OCI-LY3 (cell line): Measurements from ENCODE around the gene NOP9.

Experiments
- EZH2phosphoT487 ChIP-seq: fragments of 200-600 bp; shearing (Covaris generic); IDR thresholded peaks from 2 replicates; pipeline ENCODE4 v1.6.1; 2018; ENCODE audit warnings: antibody characterized with exemption, mixed run types, low read depth
- TF ChIP-seq, protein P1 (sequence below): fragments of 200-600, 300-600 bp; sonication (generic); IDR thresholded peaks from 2 replicates; pipeline ENCODE4 v1.5.1; 2014; ENCODE audit warnings: antibody characterized with exemption, low read length, low read depth

DNA sequence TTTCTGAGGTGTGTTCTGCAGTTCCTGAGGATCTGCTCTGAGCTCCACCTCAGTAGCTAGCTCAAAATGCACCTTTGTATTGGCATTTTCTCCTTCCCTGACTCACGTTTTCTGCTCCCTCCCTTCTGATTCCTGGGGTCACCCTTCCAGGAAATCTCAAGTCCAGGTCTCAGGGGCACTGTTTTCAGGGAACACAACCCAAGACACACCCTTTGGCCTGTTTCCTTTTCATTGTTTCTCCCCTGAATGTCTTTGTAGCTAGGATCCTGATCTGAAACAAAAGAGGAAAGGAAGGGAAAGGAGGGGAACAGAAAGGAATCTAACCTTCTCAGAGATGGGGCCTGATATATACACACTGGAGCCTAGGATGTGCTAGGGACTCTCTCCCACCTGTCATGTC lies 47.5 kb downstream of the NOP9 start:
- TF ChIP-seq, protein P1, sequence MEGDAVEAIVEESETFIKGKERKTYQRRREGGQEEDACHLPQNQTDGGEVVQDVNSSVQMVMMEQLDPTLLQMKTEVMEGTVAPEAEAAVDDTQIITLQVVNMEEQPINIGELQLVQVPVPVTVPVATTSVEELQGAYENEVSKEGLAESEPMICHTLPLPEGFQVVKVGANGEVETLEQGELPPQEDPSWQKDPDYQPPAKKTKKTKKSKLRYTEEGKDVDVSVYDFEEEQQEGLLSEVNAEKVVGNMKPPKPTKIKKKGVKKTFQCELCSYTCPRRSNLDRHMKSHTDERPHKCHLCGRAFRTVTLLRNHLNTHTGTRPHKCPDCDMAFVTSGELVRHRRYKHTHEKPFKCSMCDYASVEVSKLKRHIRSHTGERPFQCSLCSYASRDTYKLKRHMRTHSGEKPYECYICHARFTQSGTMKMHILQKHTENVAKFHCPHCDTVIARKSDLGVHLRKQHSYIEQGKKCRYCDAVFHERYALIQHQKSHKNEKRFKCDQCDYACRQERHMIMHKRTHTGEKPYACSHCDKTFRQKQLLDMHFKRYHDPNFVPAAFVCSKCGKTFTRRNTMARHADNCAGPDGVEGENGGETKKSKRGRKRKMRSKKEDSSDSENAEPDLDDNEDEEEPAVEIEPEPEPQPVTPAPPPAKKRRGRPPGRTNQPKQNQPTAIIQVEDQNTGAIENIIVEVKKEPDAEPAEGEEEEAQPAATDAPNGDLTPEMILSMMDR, result no peak
- TF ChIP-seq EZH2phosphoT487, result no peak
